GM12892 (cell line): Measurements from ENCODE around the gene MORN4. TPM values are rescaled to one million over a fixed set of nuclear protein-coding genes. Genes with fewer than 3 reads are reported as not detected.
A peak's percentile ranks its signal among the peaks of the same experiment; 100 is the strongest.

Experiments used
- DNase-seq: peaks from one replicate; pipeline ENCODE4 v3.0.0; 2011; ENCODE audit not compliant: insufficient read length
- FAIRE-seq: peaks from 2 replicates; lab custom pipeline; 2011; peaks lifted over from hg19 to GRCh38; lab: Jason Lieb, UNC
- POLR2A ChIP-seq: IDR thresholded peaks from 2 replicates; pipeline ENCODE4 v1.6.1; 2011; ENCODE audit warnings: low read depth, low read length, control low read depth
- POLR2AphosphoS5 ChIP-seq: IDR thresholded peaks from 2 replicates; pipeline ENCODE4 v1.6.1; 2011; ENCODE audit warnings: low read depth, low read length, control low read depth
- TAF1 ChIP-seq: IDR thresholded peaks from 2 replicates; pipeline ENCODE4 v1.6.1; 2011; ENCODE audit warnings: low read depth, mild to moderate bottlenecking, control low read depth, low read length, borderline replicate concordance
- polyA plus RNA-seq: library from polyadenylated mRNA; unstranded; fragments of >200 nt; gene quantifications from one replicate; pipeline ENCODE4 v1.2.1, GENCODE V29; 2012; ENCODE audit warnings: missing spikeins, inconsistent platforms; ENCODE audit not compliant: missing spikeins

Gene MORN4
- polyA plus RNA-seq = 8.5 TPM

DNA sequence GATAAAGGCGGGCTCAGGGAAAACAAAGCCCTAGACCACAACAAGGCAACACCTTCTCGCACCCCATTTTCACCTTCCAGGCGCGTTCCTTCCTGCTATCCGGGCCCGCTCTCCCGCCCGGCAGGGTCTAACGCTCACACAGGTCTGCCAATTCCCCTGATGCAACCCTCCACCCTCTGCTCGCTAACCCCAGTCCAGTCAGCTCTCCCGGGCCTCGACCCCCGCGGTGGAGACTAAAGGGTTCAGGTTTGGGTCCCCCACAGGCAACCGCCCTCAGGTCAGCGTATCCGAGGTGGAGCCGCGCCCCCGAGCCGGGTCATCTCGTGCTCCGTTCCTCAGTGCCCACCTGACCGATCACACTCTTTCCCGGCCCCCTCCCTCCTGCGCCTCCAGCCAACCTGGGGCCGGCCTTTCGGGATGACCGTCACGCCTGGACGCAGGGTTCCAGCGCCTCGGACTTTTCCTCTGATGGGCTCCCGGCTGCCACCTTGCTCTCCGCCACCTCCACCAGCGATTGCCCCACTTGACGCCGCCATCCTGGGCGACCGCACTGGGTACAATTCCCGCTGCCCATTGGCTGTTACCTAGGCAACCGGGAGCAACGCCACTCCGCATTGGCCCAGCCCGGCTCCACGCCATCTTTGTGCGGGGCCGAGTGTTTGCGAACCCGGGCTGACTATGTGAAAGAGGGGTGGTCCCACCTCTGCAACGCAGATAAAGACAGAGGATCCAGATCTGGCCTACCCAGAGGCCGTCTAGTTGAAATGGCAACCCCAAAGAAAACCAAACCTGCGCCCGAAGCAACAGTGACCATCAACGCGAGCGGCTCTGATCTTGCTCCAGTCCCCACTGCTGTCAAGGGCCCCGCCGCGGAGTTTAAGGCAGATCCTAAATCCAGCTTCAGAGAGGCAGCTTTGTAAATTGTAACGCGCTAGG, at the start of gene MORN4:
Gene MORN4 (minus strand): TSS at position 552 of the 936 bp plus-strand sequence. CDS start 13,847 bp downstream, outside the sequence.
- peak; percentile 88 for DNase-seq
- FAIRE-seq = peak; percentile 97
- TF ChIP-seq POLR2A (peak; percentile 51; the same call in 1 of the 2 replicates), POLR2AphosphoS5 (no peak), TAF1 (peak; percentile 57; the same call in 1 of the 2 replicates)

DNA sequence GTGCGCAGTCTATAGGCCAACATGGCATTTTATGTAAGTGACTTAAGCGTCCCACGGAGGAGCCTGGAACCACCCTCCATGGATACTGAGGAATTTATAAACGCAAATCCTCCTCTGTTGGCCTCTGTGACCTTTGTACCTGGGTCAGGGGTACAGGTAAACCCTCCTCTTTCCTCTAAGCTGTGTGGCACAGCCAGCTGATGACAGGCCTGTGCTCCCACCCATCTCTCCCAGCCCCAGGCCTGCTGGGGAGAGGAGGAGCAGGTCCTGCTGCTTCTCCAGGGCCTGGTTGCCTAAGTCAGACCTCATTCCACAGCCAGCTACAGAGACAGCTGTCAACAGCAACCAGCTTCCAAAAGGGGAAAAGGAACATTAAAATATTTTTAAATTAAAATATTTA, 48.7 kb upstream of the MORN4 start:
- TF ChIP-seq TAF1 (no peak), POLR2A (no peak), POLR2AphosphoS5 (no peak)
- DNase-seq (no peak), FAIRE-seq (no peak)

DNA sequence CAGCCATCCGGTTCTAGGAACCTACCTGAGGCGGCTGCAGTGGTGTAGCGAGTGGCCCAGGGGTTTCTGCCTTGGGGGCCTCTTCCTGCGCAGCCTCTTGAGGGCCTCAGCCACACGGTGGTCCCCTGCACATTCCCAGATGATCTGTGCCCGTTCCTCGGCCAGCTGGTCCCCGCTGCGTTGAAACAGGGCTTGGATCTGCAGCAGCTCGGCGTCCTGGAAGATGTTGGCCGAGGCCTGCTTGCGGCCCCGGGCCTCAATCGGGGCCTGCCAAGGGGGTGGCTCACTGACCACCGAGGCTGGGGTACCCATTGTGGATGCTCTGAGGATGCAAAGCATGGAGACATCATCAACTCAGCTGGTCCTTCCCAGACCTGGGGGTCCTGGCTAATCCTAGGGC, 46.3 kb upstream of the MORN4 start:
- DNase-seq = no peak
- FAIRE-seq = no peak
- TF ChIP-seq TAF1 (no peak), POLR2A (no peak)

DNA sequence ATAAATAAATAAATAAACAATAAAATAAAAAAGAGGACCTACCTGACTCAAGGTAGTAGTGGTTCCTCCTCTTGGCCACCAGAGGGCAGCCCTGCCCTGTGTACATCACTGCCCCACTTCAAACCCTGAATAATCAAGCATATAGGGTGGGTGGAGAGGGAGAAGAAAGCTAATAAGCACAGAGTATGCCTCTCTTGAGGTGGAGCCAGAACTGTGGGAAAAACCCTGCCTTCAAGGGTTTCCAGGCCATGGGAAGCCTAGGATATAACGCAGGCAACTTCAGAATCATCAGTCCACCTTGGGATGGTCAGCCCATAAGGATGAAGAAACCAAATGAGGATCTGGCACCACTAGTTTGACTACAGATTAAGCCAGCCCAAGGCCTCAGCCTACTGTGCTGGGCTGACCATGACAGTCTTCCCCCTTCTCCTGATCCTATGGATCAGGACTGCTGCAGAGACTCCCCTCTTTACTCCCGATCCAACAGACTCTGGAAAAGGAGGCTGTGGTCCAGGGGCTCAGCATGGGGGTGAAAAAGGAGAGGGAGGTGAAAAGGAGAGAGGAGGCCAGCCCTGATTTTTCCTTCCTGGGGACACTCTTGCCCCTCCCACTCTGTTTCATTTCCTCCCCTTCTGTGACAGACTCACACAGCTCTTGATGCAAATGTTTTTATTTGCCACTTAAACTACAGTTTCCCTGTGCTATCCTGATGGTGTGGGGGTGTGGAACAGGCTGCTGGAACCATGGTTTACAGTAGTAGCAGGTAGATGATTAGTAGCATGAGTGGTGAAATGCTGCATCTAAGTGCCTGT, 43.7 kb upstream of the MORN4 start:
- peak; percentile 75 for TF ChIP-seq POLR2AphosphoS5
- peak; percentile 24 for TF ChIP-seq POLR2A
- TF ChIP-seq TAF1 = no peak
- DNase-seq (peak; percentile 54), FAIRE-seq (peak; percentile 78)

DNA sequence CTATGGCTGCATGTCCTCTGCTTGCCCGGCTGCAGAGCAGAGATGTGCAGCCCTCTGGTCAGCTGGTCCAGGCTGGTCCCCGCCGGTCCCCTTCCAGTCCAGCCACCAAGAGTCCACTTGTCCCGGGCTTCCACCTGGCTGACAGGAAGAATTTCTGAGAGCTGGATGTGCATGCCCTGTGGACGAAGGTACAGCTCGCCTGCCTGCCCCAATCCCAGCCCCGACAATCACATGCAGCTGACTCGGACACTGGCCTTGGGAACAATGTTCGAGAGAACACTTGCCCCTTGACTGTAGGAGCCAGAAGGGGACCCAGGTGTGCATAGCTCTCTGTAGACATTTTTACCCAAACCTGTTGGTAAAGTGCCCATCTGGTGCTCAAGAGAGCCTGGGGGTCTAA, 41.9 kb upstream of the MORN4 start:
- DNase-seq (no peak), FAIRE-seq (no peak)
- TF ChIP-seq POLR2AphosphoS5 (no peak), POLR2A (no peak), TAF1 (no peak)

DNA sequence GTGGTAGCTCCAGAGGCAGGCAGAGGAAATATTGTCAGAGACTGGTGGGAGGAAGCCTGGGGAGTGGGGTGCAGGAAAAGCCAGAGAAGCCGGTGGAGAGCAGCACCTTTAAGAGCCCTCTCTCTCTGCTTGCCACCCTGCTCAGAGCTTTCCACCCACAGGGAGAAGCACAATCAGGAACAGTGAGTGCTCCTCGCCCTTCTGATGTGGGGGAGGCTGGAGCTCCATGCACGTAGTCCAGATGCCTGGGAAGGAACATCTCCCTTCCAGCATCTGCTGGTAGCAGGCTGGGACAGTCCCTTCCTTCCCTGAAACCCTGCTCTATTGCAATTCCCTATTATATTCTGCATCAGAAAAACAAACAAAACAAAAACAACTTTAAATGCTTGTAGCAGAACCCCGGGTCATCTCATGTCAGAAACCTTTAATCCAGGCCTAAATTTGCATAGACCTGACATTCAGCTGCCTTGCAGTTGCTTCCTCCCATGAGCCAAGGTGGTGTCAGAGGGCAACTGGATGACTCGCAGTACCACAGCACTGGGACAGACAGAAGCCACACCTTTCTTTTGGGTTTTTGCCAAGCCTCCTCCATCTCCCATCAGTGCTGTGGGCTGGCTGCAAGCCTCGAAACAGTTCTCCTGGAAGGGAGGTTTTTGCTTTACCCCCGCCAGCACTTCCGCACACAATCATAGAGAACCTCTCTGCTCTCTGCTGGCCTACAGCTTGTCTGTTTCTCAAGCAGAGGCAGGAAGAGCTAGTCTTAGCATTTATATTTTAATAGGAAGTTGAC, 40.6 kb upstream of the MORN4 start:
- DNase-seq (no peak), FAIRE-seq (no peak)
- TF ChIP-seq POLR2A (no peak), TAF1 (no peak), POLR2AphosphoS5 (no peak)

DNA sequence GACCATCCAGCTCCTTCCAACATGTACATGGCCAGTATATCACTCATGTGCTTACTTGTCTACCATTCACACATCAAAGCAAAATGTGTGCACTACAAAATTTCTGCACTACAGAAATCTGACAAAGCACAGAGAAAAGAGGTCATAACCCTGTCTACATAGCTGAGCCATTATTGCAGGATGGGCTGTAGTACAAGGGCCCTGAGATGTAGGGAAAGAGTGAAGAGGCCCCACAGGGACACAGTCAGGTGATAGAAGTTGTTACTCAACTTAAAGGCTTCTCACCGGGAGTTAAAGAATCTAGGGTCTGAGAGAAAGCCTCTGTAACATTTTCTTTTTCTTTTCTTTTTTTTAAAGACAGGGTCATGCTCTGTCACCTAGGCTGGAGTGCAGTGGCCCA, 36.3 kb upstream of the MORN4 start:
- FAIRE-seq (no peak), DNase-seq (no peak)
- no peak for TF ChIP-seq POLR2AphosphoS5
- TF ChIP-seq TAF1 = no peak
- no peak for TF ChIP-seq POLR2A

DNA sequence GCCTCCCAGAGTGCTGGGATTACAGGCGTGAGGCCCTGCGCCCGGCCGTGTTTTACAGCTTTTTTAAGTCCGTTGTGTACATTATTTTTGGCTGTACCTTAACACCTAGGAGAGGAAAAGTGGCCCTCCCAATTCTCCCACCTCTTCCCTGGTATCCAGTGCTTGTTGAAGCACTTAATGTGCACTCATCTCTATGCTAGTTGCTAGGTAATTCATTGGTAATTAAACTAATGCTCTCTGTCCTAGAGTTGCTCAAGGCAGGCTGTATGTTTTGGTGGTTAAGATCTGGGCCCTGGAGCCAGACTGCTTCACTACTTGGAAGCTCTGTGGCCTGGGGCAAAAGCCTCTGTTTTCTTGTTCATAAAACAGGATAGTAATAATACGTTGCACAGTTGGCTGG, 34.2 kb upstream of the MORN4 start:
- DNase-seq (no peak), FAIRE-seq (no peak)
- TF ChIP-seq TAF1 = no peak
- TF ChIP-seq POLR2AphosphoS5 = no peak
- no peak for TF ChIP-seq POLR2A

DNA sequence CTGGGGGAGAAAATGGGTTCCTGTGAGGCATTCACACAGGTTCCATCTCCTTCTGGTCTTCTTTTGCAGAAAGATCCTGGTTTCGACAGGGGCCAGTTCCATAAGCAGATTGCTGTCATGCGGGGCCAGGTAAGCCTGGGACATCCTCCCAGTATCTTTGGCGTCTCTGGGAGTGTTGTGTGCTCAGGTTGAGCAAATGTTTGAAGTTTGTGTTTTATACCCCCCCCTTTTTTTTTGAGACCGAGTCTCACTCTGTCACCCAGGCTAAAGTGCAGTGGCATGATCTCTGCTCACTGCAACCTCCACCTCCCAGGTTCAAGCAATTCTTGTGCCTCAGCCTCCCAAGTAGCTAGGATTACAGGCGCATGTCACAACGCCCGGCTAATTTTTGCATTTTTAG, 33.7 kb upstream of the MORN4 start:
- FAIRE-seq = no peak
- no peak for DNase-seq
- TF ChIP-seq POLR2A (no peak), TAF1 (no peak), POLR2AphosphoS5 (no peak)

DNA sequence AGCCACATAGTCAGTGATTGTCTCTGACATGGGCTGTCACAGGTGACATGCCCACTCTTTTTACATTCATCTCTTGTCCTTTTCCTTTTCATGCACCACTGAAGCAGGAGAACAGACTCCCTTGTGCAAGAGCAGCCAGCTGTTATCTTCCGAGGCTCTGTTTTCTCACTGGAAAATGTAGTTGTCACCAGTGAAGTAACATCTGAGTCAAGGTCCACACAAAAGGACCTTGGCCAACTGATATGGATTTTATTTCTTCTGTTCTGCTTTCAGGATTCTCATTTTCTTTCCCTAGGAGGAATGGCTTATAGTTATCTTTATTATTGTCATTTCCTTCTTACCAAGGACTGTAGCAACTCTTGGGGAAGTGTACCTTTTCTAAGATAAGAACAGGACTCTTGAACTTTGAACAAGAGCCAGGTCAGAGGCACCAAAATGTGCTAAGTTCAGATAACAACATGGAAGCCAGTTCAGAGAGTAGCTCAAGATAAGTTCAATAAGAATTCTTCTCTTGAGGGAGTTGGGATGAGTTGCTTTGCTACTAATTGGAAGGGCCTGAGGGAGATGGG, 31.1 kb upstream of the MORN4 start:
- no peak for DNase-seq
- no peak for TF ChIP-seq POLR2A
- no peak for TF ChIP-seq TAF1
- no peak for TF ChIP-seq POLR2AphosphoS5
- FAIRE-seq = no peak
